Breast epithelium (tissue), 3 donors: ENCODE data around the gene C2orf49.

Experiments used
- POLR2AphosphoS5 ChIP-seq, 3 donors: sonication (generic); formaldehyde crosslinking; IDR thresholded peaks; one replicate each; pipeline ENCODE4 v1.6.1; 2017; ENCODE audit warnings: antibody characterized with exemption in 3 of 3
- TF ChIP-seq, protein P1 (sequence below), 3 donors: fragments of 450-650 bp; IDR thresholded peaks; one replicate each; pipeline ENCODE4 v1.5.1; 2016 to 2017; ENCODE audit warnings: antibody characterized with exemption in 3 of 3, mild to moderate bottlenecking in 3 of 3, moderate library complexity in 3 of 3

GRCh38 chr2:105307962-105308361 is 29.4 kb upstream of the C2orf49 start:
- TF ChIP-seq, protein P1, sequence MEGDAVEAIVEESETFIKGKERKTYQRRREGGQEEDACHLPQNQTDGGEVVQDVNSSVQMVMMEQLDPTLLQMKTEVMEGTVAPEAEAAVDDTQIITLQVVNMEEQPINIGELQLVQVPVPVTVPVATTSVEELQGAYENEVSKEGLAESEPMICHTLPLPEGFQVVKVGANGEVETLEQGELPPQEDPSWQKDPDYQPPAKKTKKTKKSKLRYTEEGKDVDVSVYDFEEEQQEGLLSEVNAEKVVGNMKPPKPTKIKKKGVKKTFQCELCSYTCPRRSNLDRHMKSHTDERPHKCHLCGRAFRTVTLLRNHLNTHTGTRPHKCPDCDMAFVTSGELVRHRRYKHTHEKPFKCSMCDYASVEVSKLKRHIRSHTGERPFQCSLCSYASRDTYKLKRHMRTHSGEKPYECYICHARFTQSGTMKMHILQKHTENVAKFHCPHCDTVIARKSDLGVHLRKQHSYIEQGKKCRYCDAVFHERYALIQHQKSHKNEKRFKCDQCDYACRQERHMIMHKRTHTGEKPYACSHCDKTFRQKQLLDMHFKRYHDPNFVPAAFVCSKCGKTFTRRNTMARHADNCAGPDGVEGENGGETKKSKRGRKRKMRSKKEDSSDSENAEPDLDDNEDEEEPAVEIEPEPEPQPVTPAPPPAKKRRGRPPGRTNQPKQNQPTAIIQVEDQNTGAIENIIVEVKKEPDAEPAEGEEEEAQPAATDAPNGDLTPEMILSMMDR (IDR thresholded peaks at IDR 0.05) = no peak
- TF ChIP-seq POLR2AphosphoS5 (IDR thresholded peaks at IDR 0.05) = no peak
